Activated naive CD4-positive, alpha-beta T cell treated with Interleukin-2 at 50 U/mL for 16 hours (primary cell): Measurements from ENCODE around the gene RASL12.
"Not testable (repeated sequence)": the region's sequence is repeated elsewhere in the genome, so short reads cannot be mapped to it uniquely, and the experiment has no call there.

ENCODE experiments used
- DNase-seq: peaks from one replicate; pipeline ENCODE4 v3.0.0-alpha.2; 2020

RASL12 gene

GRCh38 chr15:65020419-65020818 lies 47.4 kb downstream of the RASL12 start:
- DNase-seq: no peak

GRCh38 chr15:65011198-65011597 lies 56.6 kb downstream of the RASL12 start:
- DNase-seq: not testable (repeated sequence)

GRCh38 chr15:65008983-65009382 lies 58.8 kb downstream of the RASL12 start:
- DNase-seq: no peak

GRCh38 chr15:65006876-65007275 lies 60.9 kb downstream of the RASL12 start:
- DNase-seq: no peak

- DNase-seq: no peak
These were observed 62.8 kb downstream of the RASL12 start for GRCh38 chr15:65004993-65005392.
